Omental fat pad (tissue), 4 donors: ENCODE measurements around the gene OTOP2. TPM values are rescaled to one million over a fixed set of nuclear protein-coding genes. Genes with fewer than 3 reads are reported as not detected.

ENCODE experiments used
- ATAC-seq: fragments of 150-250 bp; one replicate; pipeline ENCODE4 v1.9.1; 2016; ENCODE audit warnings: mild to moderate bottlenecking, moderate library complexity; ENCODE audit not compliant: low FRiP score
- DNase-seq: peaks from one replicate; pipeline ENCODE4 v3.0.0-alpha.2; 2019; ENCODE audit warnings: low spot score
- total RNA-seq, 4 donors: library from RNA; depleted of rRNA; stranded (reverse); fragments of >200 nt; gene quantifications; one replicate each; pipeline ENCODE4 v1.1.0, GENCODE V29; 2016
- TF ChIP-seq, protein P1 (sequence below), 3 donors: fragments of 450-650 bp; IDR thresholded peaks; one replicate each; pipeline ENCODE4 v1.5.1; 2016 to 2017; ENCODE audit warnings: antibody characterized with exemption in 3 of 3, mild to moderate bottlenecking in 3 of 3, moderate library complexity in 2 of 3

The OTOP2 gene
- total RNA-seq, 4 donors from 2014 or later, result not detected

GRCh38 chr17:74947041-74947754, 23.1 kb downstream of the OTOP2 start:
- TF ChIP-seq, protein P1, sequence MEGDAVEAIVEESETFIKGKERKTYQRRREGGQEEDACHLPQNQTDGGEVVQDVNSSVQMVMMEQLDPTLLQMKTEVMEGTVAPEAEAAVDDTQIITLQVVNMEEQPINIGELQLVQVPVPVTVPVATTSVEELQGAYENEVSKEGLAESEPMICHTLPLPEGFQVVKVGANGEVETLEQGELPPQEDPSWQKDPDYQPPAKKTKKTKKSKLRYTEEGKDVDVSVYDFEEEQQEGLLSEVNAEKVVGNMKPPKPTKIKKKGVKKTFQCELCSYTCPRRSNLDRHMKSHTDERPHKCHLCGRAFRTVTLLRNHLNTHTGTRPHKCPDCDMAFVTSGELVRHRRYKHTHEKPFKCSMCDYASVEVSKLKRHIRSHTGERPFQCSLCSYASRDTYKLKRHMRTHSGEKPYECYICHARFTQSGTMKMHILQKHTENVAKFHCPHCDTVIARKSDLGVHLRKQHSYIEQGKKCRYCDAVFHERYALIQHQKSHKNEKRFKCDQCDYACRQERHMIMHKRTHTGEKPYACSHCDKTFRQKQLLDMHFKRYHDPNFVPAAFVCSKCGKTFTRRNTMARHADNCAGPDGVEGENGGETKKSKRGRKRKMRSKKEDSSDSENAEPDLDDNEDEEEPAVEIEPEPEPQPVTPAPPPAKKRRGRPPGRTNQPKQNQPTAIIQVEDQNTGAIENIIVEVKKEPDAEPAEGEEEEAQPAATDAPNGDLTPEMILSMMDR (IDR thresholded peaks at IDR 0.05), result no peak
- DNase-seq (no peak), ATAC-seq (no peak)

GRCh38 chr17:74949455-74950115, 25.5 kb downstream of the OTOP2 start:
- no peak for ATAC-seq

GRCh38 chr17:74950207-74950606, 26.1 kb downstream of the OTOP2 start:
- ATAC-seq (no peak), DNase-seq (no peak)
- TF ChIP-seq, protein P1 (IDR thresholded peaks at IDR 0.05), result no peak

More at GRCh38 chr17:74949455-74950115, 25.5 kb downstream of the OTOP2 start:
- TF ChIP-seq, protein P1 (IDR thresholded peaks at IDR 0.05), result no peak
- DNase-seq, result no peak

DNA sequence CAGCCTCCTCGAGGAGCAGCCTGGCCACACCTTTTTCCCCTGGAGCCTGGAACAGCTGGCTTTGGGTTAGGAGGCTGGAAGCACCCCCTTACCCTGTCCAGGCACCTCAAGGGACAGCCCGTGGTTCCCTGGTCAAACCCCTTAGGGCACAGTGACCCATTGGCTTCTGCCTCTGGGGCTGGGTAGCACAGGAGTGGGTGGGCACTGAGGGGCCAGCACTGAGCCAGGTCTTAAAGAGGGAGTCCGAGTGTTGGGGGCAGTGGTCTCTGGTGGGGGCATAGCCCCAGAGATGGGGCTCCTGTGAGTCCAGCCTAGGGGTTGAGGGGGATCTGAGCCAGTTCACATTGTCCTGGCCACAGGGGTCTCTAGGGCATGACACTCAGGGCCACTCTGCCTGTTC, 27.0 kb downstream of the OTOP2 start:
- no peak for ATAC-seq
- no peak for DNase-seq
- TF ChIP-seq, protein P1 (IDR thresholded peaks at IDR 0.05), result no peak

DNA sequence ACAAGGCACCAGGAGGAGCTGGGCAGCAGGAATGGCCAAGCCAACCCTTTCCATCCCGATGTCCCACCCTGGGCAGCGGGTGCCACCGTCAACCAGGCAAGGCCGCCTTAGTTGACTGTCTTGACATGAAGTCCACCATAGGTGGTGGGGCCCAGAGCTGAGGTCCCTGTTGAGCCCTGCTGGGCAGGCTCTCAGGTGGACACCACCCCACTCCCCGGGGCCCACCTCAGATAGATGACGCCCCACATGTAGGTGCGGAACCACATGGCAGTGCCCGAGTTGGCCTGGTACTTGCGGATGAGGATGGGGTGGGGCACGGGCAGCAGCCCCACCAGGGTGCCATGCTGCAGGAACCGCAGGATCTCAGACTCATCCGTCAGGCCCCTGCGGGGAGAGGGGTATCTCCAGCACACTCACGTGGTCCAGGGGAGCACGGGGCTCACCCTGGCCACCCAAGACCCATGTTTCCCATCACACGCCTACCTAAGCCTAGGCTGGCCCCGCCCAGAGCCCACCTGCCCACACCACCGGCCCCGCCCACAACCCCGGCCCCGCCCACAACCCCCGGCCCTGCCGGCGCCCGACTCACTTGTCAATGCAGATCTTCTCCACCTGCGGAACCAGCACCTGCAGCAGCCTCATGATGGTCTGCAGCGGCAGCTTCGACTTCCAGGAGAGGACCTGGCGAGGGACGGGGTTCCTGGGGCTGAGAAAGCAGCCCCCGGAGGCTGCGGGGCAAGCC, 27.8 kb downstream of the OTOP2 start:
- TF ChIP-seq, protein P1 (IDR thresholded peaks at IDR 0.05), result no peak
- ATAC-seq, result no peak
- no peak for DNase-seq

DNA sequence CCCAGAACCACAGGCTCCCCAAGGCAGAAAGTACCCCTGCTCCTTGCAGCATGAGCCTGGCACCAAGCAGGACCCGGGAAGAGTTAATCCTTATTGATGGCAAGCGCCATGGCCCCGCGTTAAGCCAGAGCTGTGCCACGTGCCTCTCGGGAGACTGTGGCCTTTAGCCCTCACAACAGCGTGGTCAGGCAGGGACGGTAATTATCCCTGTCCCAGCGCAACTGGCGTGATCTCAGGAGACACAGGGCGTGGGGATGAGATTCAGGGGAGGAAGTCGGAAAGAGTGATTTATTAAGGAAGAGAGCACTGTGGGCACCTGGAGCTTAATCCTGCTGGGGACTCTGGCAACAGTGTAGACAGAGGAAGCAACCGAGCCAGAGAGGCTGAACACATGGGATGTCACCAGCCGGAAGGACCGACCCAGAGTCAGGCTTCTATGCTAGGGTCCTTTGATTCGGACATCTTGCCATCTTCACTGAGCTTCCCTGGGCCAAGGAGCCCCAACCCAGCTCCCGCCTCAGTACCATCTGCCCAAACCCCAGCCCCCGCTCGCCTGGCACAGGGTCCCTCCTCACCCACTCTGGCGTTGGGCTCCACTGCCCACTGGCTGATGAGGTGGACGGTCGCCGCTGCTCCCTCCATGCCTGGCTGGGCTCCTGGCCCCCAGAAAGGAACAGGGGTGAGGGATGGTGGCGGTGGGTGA, 28.5 kb downstream of the OTOP2 start:
- no peak for ATAC-seq
- TF ChIP-seq, protein P1 (IDR thresholded peaks at IDR 0.05), result no peak
- DNase-seq, result no peak
